Activated CD8-positive, alpha-beta memory T cell treated with anti-CD3 and anti-CD28 coated beads, Interleukin-2, amount 50 U/mL, for 1 hour (primary cell): ENCODE data around the gene VIP.

ENCODE experiments used
- DNase-seq: peaks from one replicate; pipeline ENCODE4 v3.0.0-alpha.2; 2020; ENCODE audit errors: extremely low read depth

Gene VIP

GRCh38 chr6:152783217-152783878 lies 32.8 kb downstream of the VIP start:
- DNase-seq: no peak

GRCh38 chr6:152794696-152795095 lies 44.1 kb downstream of the VIP start:
- DNase-seq: no peak

DNA sequence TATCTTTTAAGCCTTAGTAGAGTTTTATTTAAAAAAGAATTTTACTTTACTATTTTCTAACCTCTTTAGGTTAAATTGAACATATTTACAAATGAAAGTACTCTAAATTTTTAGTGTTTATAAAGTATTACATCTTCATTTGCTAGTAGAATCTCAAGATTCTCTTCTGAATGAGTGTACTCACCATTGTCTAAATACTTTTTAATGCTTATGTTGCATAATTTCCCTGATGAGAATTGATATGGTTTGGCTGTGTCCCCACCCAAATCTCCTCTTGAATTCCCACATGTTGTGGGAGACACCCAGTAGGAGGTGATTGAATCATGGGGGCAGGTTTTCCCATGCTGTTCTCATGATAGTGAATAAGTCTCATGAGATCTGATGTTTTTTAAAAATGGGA lies 53.6 kb downstream of the VIP start:
- no peak for DNase-seq
